ENCODE results near the gene TMEM59L.

Gene TMEM59L

GRCh38 chr19:18601875-18602274, 10.8 kb upstream of the TMEM59L start:
- DNase-seq = no peak
- TF ChIP-seq POLR2A (IDR thresholded peaks at IDR 0.05; ENCODE audit: low read length) = no peak
- no peak for TF ChIP-seq GATA1 (IDR thresholded peaks at IDR 0.05; ENCODE audit: low read depth, low read length)

- TF ChIP-seq POLR2A (IDR thresholded peaks at IDR 0.05; ENCODE audit: low read length) = no peak
- no peak for TF ChIP-seq GATA1 (IDR thresholded peaks at IDR 0.05; ENCODE audit: low read depth, low read length)
- DNase-seq = peak in 1 of 2 experiments; percentile 54
These were observed 9.3 kb upstream of the TMEM59L start for GRCh38 chr19:18603255-18603957.

- TF ChIP-seq POLR2A (IDR thresholded peaks at IDR 0.05; ENCODE audit: low read length) (no peak), GATA1 (IDR thresholded peaks at IDR 0.05; ENCODE audit: low read depth, low read length) (no peak)
- no peak for DNase-seq
These were observed 8.5 kb upstream of the TMEM59L start for GRCh38 chr19:18603958-18604819.

- DNase-seq = no peak
- TF ChIP-seq GATA1 (IDR thresholded peaks at IDR 0.05; ENCODE audit: low read depth, low read length) = no peak
- no peak for TF ChIP-seq POLR2A (IDR thresholded peaks at IDR 0.05; ENCODE audit: low read length)
These were observed 7.9 kb upstream of the TMEM59L start for GRCh38 chr19:18604820-18605159.

GRCh38 chr19:18605196-18605545, 7.5 kb upstream of the TMEM59L start:
- TF ChIP-seq GATA1 (IDR thresholded peaks at IDR 0.05; ENCODE audit: low read depth, low read length) = no peak
- TF ChIP-seq POLR2A (IDR thresholded peaks at IDR 0.05; ENCODE audit: low read length) = no peak
- DNase-seq = no peak

- DNase-seq = no peak
- TF ChIP-seq POLR2A (IDR thresholded peaks at IDR 0.05; ENCODE audit: low read length) (no peak), GATA1 (IDR thresholded peaks at IDR 0.05; ENCODE audit: low read depth, low read length) (no peak)
These were observed 7.0 kb upstream of the TMEM59L start for GRCh38 chr19:18605546-18606280.

GRCh38 chr19:18606281-18607225, 6.1 kb upstream of the TMEM59L start, which contains the start of gene CRLF1:
Gene CRLF1 (minus strand): TSS chr19:18606799. CDS start chr19:18606656, 143 bp downstream.
- DNase-seq = no peak
- TF ChIP-seq POLR2A (IDR thresholded peaks at IDR 0.05; ENCODE audit: low read length) (no peak), GATA1 (IDR thresholded peaks at IDR 0.05; ENCODE audit: low read depth, low read length) (no peak)

GRCh38 chr19:18607226-18608101, 5.2 kb upstream of the TMEM59L start:
- TF ChIP-seq POLR2A (IDR thresholded peaks at IDR 0.05; ENCODE audit: low read length) = no peak

GRCh38 chr19:18608102-18608804, 4.4 kb upstream of the TMEM59L start:
- TF ChIP-seq GATA1 (IDR thresholded peaks at IDR 0.05; ENCODE audit: low read depth, low read length) (no peak), POLR2A (IDR thresholded peaks at IDR 0.05; ENCODE audit: low read length) (no peak)
- DNase-seq = no peak

More at GRCh38 chr19:18607226-18608101, 5.2 kb upstream of the TMEM59L start:
- DNase-seq = no peak

- no peak for TF ChIP-seq GATA1 (IDR thresholded peaks at IDR 0.05; ENCODE audit: low read depth, low read length)
- TF ChIP-seq POLR2A (IDR thresholded peaks at IDR 0.05; ENCODE audit: low read length) = no peak
- DNase-seq = no peak
These were observed 3.6 kb upstream of the TMEM59L start for GRCh38 chr19:18608805-18609716.

GRCh38 chr19:18609717-18610051, 3.0 kb upstream of the TMEM59L start:
- TF ChIP-seq GATA1 (IDR thresholded peaks at IDR 0.05; ENCODE audit: low read depth, low read length) = no peak
- TF ChIP-seq POLR2A (IDR thresholded peaks at IDR 0.05; ENCODE audit: low read length) = no peak
- DNase-seq = no peak

All from erythroblast (primary cell).